Prostate gland (tissue), 2 donors: ENCODE results near the gene C10orf53.

ENCODE experiments used
- POLR2A ChIP-seq: fragments of 450-650 bp; IDR thresholded peaks from one replicate; pipeline ENCODE4 v1.6.1; 2016; ENCODE audit warnings: antibody characterized with exemption, mild to moderate bottlenecking
- POLR2AphosphoS5 ChIP-seq: sonication (generic); formaldehyde crosslinking; IDR thresholded peaks from one replicate; pipeline ENCODE4 v1.6.1; 2017; ENCODE audit warnings: antibody characterized with exemption
- TF ChIP-seq, protein P1 (sequence below), 4 experiments: fragments of 200-600 bp in 2 of 4; fragments of 450-650 bp in 2 of 4; sonication (generic) in 2 of 4; IDR thresholded peaks; 1 replicate in 3 of 4; 2 replicates in 1 of 4; pipeline ENCODE4 v1.5.1; 2016 to 2019; ENCODE audit warnings: antibody characterized with exemption in 4 of 4, mild to moderate bottlenecking in 2 of 4, moderate library complexity in 2 of 4

DNA sequence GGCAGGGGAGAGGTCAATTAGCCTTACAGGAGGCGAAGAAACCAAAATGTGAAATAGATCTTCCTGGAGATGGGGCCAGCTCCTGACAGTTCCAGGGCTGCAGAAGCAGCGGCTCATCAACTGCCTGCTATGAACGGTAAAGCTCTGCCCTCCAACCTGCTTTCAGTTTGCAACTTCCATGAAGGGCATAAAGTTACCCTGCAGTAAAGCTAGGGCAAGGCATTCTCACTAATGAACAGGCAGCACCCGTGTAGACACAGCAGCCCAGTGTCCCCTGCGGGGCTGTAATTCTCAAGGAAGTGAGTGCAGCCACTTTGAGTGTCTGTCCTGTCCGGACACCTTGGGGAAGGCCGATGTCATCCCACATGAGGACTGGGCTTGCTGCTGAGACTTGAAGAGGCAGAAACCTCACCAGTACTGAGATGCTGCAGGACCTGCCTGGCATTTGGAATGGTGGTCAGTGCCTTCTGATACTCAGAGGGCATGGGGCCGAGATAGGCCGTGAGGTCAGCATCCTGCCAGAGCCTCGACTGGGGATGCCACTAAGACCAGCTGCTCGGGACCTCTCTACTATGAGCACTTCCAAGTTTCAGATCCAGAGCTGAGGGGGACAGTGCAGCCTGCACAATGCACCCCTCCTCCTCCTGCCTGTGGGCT lies 26.1 kb upstream of the C10orf53 start:
- TF ChIP-seq POLR2AphosphoS5 (no peak), POLR2A (no peak)
- TF ChIP-seq, protein P1, sequence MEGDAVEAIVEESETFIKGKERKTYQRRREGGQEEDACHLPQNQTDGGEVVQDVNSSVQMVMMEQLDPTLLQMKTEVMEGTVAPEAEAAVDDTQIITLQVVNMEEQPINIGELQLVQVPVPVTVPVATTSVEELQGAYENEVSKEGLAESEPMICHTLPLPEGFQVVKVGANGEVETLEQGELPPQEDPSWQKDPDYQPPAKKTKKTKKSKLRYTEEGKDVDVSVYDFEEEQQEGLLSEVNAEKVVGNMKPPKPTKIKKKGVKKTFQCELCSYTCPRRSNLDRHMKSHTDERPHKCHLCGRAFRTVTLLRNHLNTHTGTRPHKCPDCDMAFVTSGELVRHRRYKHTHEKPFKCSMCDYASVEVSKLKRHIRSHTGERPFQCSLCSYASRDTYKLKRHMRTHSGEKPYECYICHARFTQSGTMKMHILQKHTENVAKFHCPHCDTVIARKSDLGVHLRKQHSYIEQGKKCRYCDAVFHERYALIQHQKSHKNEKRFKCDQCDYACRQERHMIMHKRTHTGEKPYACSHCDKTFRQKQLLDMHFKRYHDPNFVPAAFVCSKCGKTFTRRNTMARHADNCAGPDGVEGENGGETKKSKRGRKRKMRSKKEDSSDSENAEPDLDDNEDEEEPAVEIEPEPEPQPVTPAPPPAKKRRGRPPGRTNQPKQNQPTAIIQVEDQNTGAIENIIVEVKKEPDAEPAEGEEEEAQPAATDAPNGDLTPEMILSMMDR (IDR thresholded peaks at IDR 0.05), result no peak
